ENCODE results near the gene CSNK1D. TPM values are rescaled to one million over a fixed set of nuclear protein-coding genes. Genes with fewer than 3 reads are reported as not detected.
"Not testable (repeated sequence)": the region's sequence is repeated elsewhere in the genome, so short reads cannot be mapped to it uniquely, and the experiment has no call there.

The CSNK1D gene
- total and polyA plus RNA-seq, 2 experiments from 2014 or later = 55.3 to 66.4 TPM

DNA sequence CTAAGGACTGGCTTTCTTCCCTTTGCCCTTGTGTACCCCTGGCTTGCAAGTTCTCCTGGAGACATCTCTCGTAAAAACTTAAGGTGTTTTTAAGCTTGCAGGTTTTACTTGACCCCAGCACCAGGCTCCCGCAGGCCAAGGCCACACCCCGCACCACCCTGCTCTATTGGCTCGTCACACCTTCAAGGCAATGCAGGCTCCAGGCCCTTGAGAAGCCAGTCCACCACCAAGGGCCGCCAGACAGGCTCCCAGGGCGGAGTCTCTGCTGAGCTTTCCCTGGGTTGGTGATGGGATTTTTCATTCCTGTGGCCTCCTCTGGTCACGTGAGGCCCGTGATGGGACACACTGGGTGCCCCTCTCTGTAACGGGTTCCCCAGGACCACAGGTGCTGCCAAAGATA is 9.9 kb downstream of the CSNK1D start (continued):
- TF ChIP-seq, protein P1, sequence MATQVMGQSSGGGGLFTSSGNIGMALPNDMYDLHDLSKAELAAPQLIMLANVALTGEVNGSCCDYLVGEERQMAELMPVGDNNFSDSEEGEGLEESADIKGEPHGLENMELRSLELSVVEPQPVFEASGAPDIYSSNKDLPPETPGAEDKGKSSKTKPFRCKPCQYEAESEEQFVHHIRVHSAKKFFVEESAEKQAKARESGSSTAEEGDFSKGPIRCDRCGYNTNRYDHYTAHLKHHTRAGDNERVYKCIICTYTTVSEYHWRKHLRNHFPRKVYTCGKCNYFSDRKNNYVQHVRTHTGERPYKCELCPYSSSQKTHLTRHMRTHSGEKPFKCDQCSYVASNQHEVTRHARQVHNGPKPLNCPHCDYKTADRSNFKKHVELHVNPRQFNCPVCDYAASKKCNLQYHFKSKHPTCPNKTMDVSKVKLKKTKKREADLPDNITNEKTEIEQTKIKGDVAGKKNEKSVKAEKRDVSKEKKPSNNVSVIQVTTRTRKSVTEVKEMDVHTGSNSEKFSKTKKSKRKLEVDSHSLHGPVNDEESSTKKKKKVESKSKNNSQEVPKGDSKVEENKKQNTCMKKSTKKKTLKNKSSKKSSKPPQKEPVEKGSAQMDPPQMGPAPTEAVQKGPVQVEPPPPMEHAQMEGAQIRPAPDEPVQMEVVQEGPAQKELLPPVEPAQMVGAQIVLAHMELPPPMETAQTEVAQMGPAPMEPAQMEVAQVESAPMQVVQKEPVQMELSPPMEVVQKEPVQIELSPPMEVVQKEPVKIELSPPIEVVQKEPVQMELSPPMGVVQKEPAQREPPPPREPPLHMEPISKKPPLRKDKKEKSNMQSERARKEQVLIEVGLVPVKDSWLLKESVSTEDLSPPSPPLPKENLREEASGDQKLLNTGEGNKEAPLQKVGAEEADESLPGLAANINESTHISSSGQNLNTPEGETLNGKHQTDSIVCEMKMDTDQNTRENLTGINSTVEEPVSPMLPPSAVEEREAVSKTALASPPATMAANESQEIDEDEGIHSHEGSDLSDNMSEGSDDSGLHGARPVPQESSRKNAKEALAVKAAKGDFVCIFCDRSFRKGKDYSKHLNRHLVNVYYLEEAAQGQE (IDR thresholded peaks at IDR 0.05; ENCODE audit: unreplicated experiment) = no peak
- TF ChIP-seq POLR2AphosphoS5 (IDR thresholded peaks at IDR 0.05; ENCODE audit: low read depth) (no peak), STAT1 (IDR thresholded peaks at IDR 0.05; ENCODE audit: unreplicated experiment) (no peak), CREB1 (CRISPR knock-in tag; IDR thresholded peaks at IDR 0.05; ENCODE audit: low read depth) (no peak), JUNB (IDR thresholded peaks at IDR 0.05; ENCODE audit: unreplicated experiment) (no peak)
- TF ChIP-seq, protein P2, sequence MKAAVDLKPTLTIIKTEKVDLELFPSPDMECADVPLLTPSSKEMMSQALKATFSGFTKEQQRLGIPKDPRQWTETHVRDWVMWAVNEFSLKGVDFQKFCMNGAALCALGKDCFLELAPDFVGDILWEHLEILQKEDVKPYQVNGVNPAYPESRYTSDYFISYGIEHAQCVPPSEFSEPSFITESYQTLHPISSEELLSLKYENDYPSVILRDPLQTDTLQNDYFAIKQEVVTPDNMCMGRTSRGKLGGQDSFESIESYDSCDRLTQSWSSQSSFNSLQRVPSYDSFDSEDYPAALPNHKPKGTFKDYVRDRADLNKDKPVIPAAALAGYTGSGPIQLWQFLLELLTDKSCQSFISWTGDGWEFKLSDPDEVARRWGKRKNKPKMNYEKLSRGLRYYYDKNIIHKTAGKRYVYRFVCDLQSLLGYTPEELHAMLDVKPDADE (IDR thresholded peaks at IDR 0.05) = no peak

- no peak overlapping the region for H3K4me3 ChIP-seq
- no peak overlapping the region for H3K27ac ChIP-seq (ENCODE audit: low read depth)
- TF ChIP-seq STAT1 (IDR thresholded peaks at IDR 0.05; ENCODE audit: unreplicated experiment) (no peak), POLR2AphosphoS5 (IDR thresholded peaks at IDR 0.05; ENCODE audit: low read depth) (0 out of 2 replicates have a peak, but pooled peaks have one; percentile 29)
- no peak for ATAC-seq
- H3K27me3 Mint-ChIP-seq (ENCODE audit: insufficient read depth, low read depth, poor library complexity) = peaks cover 3% of the 10 kb centered on the region
- H3K36me3 ChIP-seq (ENCODE audit: insufficient read depth) = peaks cover 56% of the 10 kb centered on the region
- H3K36me3 Mint-ChIP-seq (ENCODE audit: low read depth) = peaks cover 94% of the 10 kb centered on the region
- H3F3A ChIP-seq (replicated peaks; ENCODE audit: low read depth) = peaks cover 16% of the 10 kb centered on the region; the same call in 1 of the 2 replicates
- no peak overlapping the region for H3K4me3 Mint-ChIP-seq
- H3K4me2 ChIP-seq = no peak overlapping the region
- H2AFZ ChIP-seq = no peak overlapping the region
- no peak for DNase-seq (ENCODE audit: low spot score)
- H3K9me2 ChIP-seq (ENCODE audit: insufficient read depth) = no peaks in the 10 kb centered on the region
- H3K9me3 Mint-ChIP-seq = peaks cover 2% of the 10 kb centered on the region; the same call in 2 of the 3 replicates
- no peaks in the 10 kb centered on the region for H3K4me1 ChIP-seq (ENCODE audit: insufficient read depth)
- peaks cover 67% of the 10 kb centered on the region for H4K20me1 ChIP-seq (replicated peaks; ENCODE audit: insufficient read depth)
- H3K79me2 ChIP-seq (replicated peaks; ENCODE audit: insufficient read depth) = peaks cover 89% of the 10 kb centered on the region
- no peaks in the 10 kb centered on the region for H3K27me3 ChIP-seq (ENCODE audit: insufficient read depth)
- peaks cover 2% of the 10 kb centered on the region; the same call in 1 of the 3 replicates for H3K4me1 Mint-ChIP-seq
- H3K27ac Mint-ChIP-seq = no peak overlapping the region
These were observed 11.2 kb downstream of the CSNK1D start for GRCh38 chr17:82262344-82262743.

GRCh38 chr17:82259972-82260961 is 13.2 kb downstream of the CSNK1D start:
- not testable (repeated sequence) for H3K27ac ChIP-seq (ENCODE audit: low read depth); H3K4me3 Mint-ChIP-seq; DNase-seq (ENCODE audit: low spot score); H3K9me2 ChIP-seq (ENCODE audit: insufficient read depth); H3K27ac Mint-ChIP-seq; H2AFZ ChIP-seq; H3K4me1 ChIP-seq (ENCODE audit: insufficient read depth); H3K4me3 ChIP-seq; H3K4me2 ChIP-seq; H3K4me1 Mint-ChIP-seq; H3K27me3 ChIP-seq (ENCODE audit: insufficient read depth); H3K27me3 Mint-ChIP-seq (ENCODE audit: insufficient read depth, low read depth, poor library complexity); ATAC-seq; H3K9me3 Mint-ChIP-seq
- peaks cover 18% of the 10 kb centered on the region for H3F3A ChIP-seq (replicated peaks; ENCODE audit: low read depth)
- peaks cover 69% of the 10 kb centered on the region for H4K20me1 ChIP-seq (replicated peaks; ENCODE audit: insufficient read depth)
- H3K79me2 ChIP-seq (replicated peaks; ENCODE audit: insufficient read depth) = peaks cover 88% of the 10 kb centered on the region
- peaks cover 97% of the 10 kb centered on the region for H3K36me3 Mint-ChIP-seq (ENCODE audit: low read depth)
- peaks cover 65% of the 10 kb centered on the region for H3K36me3 ChIP-seq (ENCODE audit: insufficient read depth)
